PC-3 (cell line): Measurements from ENCODE around the gene NEK11. TPM values are rescaled to one million over a fixed set of nuclear protein-coding genes. Genes with fewer than 3 reads are reported as not detected.

ENCODE experiments used
- ATAC-seq: fragments of 200-7000 bp; cut with Tn5 transposase; 2 replicates; pipeline ENCODE4 v1.9.1; 2020; ENCODE audit warnings: mild to moderate bottlenecking, moderate library complexity
- BruUV-seq: library from RNA; stranded (reverse); fragments of 400-500 nt; replicated peaks from 2 replicates; lab custom pipeline; 2021; lab: Mats Ljungman, UMichigan
- CTCF ChIA-PET: fragments of 300-600 bp; sonication (Branson Sonifier 250); formaldehyde crosslinking; loops from one replicate; lab custom pipeline; 2022; ENCODE audit warnings: antibody characterized with exemption; lab: Charles Lee
- POLR2A ChIA-PET: fragments of 300-600 bp; sonication (Branson Sonifier 250); formaldehyde crosslinking; loops from one replicate; lab custom pipeline; 2022; ENCODE audit warnings: antibody characterized with exemption; ENCODE audit not compliant: unreplicated experiment; lab: Charles Lee
- DNase-seq: peaks from one replicate; pipeline ENCODE4 v3.0.0-alpha.2; 2015
- H2AFZ ChIP-seq: fragments of 300-600 bp; sonication (generic); 2 replicates; pipeline ENCODE4 v1.6.0; 2016; ENCODE audit warnings: antibody characterized with exemption, low read length
- H3F3A ChIP-seq: fragments of 300-600 bp; sonication (generic); one replicate; pipeline ENCODE4 v1.6.0; 2017; ENCODE audit warnings: antibody characterized with exemption, low read length, control low read depth, mild to moderate bottlenecking; ENCODE audit not compliant: unreplicated experiment
- H3K27ac ChIP-seq: fragments of 300-600 bp; sonication (generic); 2 replicates; pipeline ENCODE4 v1.5.1; 2016; ENCODE audit warnings: mild to moderate bottlenecking, low read length
- H3K27me3 ChIP-seq: fragments of 300-600 bp; sonication (generic); 2 replicates; pipeline ENCODE4 v1.6.1; 2016; ENCODE audit warnings: low read length, mixed read lengths
- H3K36me3 ChIP-seq: fragments of 300-600 bp; sonication (generic); 2 replicates; pipeline ENCODE4 v1.6.1; 2016; ENCODE audit warnings: low read depth, mixed run types, low read length, mixed read lengths
- H3K4me1 ChIP-seq: fragments of 300-600 bp; sonication (generic); 2 replicates; pipeline ENCODE4 v1.5.1; 2016; ENCODE audit warnings: low read length; ENCODE audit not compliant: insufficient read depth
- H3K4me2 ChIP-seq: fragments of 300-600 bp; sonication (generic); 2 replicates; pipeline ENCODE4 v1.6.0; 2016; ENCODE audit warnings: low read length
- H3K4me3 ChIP-seq: fragments of 300-600 bp; sonication (generic); 2 replicates; pipeline ENCODE4 v1.5.1; 2016; ENCODE audit warnings: mild to moderate bottlenecking, low read length, mixed read lengths
- H3K79me2 ChIP-seq: fragments of 300-600 bp; sonication (generic); 2 replicates; pipeline ENCODE4 v1.6.1; 2017; ENCODE audit warnings: low read length, mixed read lengths
- H3K9ac ChIP-seq: fragments of 300-600 bp; sonication (generic); 2 replicates; pipeline ENCODE4 v1.6.0; 2016; ENCODE audit warnings: mild to moderate bottlenecking, low read length
- H3K9me2 ChIP-seq: fragments of 300-600 bp; sonication (generic); replicated peaks from 2 replicates; pipeline ENCODE4 v1.6.1; 2016; ENCODE audit warnings: mixed run types, low read length, mixed read lengths
- H3K9me3 ChIP-seq: fragments of 300-600 bp; sonication (generic); 2 replicates; pipeline ENCODE4 v1.6.1; 2016; ENCODE audit warnings: low read length, mixed read lengths
- H4K20me1 ChIP-seq: fragments of 300-600 bp; sonication (generic); 2 replicates; pipeline ENCODE4 v1.6.1; 2016; ENCODE audit warnings: low read length, mixed read lengths
- EZH2 ChIP-seq: fragments of 300-600 bp; sonication (generic); IDR thresholded peaks from one replicate; pipeline ENCODE4 v1.6.1; 2017; ENCODE audit warnings: antibody characterized with exemption, mild to moderate bottlenecking, low read length; ENCODE audit not compliant: unreplicated experiment
- EZH2phosphoT487 ChIP-seq: fragments of 300-600 bp; sonication (generic); IDR thresholded peaks from 2 replicates; pipeline ENCODE4 v1.6.1; 2018; ENCODE audit warnings: mild to moderate bottlenecking, antibody characterized with exemption, low read length, borderline replicate concordance
- intact Hi-C: fragments of 100-400 bp; cut with micrococcal nuclease; formaldehyde crosslinking; loops from 2 replicates; pipeline ENCODE4 v1.9.0; 2023
- total RNA-seq: library from RNA; depleted of rRNA; stranded (reverse); fragments of >200 nt; gene quantifications from 2 replicates; pipeline ENCODE4 v1.2.3, GENCODE V29; 2014
- TF ChIP-seq, protein P1 (sequence below): fragments of 300-600 bp; sonication (generic); conservative IDR thresholded peaks from 2 replicates; pipeline ENCODE4 v1.5.1; 2017; ENCODE audit warnings: antibody characterized with exemption, low read depth, mild to moderate bottlenecking, low read length

NEK11 gene
- total RNA-seq, 1 experiment from 2014 or later: 3.1 TPM

DNA sequence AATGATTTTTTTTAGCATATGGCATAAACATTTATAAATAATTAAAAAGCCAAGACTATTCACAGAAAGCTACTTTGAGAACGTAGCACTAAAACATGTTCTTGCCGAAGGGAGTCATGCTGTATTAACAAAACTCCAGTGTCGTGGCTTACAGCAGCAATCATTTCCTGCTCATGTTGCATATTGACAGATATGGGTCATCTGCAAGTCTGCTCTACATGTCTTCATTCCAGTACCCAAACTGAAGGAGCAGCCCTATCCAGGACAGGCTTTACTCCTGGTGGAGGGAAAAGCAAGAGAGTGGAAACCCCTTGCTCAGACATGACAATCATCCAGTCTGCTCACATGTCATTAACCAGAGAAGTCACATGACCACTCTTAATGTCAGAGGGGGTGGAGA lies 87.6 kb downstream of the NEK11 start:
- Histone ChIP-seq H3K27ac (no peak overlapping the region), H3K36me3 (no peaks in the 10 kb centered on the region), H3F3A (no peaks in the 10 kb centered on the region), H3K79me2 (no peaks in the 10 kb centered on the region), H3K4me2 (no peak overlapping the region), H3K9me3 (no peaks in the 10 kb centered on the region), H3K9me2 (no peaks in the 10 kb centered on the region), H3K27me3 (no peaks in the 10 kb centered on the region), H4K20me1 (no peaks in the 10 kb centered on the region), H3K9ac (no peak overlapping the region), H3K4me3 (no peak overlapping the region), H3K4me1 (peaks cover 14% of the 10 kb centered on the region), H2AFZ (no peak overlapping the region)
- DNase-seq (no peak), ATAC-seq (no peak)
- BruUV-seq: no TSS peak
- POLR2A ChIA-PET: no interaction called here
- CTCF ChIA-PET: no interaction called here
- TF ChIP-seq, protein P1, sequence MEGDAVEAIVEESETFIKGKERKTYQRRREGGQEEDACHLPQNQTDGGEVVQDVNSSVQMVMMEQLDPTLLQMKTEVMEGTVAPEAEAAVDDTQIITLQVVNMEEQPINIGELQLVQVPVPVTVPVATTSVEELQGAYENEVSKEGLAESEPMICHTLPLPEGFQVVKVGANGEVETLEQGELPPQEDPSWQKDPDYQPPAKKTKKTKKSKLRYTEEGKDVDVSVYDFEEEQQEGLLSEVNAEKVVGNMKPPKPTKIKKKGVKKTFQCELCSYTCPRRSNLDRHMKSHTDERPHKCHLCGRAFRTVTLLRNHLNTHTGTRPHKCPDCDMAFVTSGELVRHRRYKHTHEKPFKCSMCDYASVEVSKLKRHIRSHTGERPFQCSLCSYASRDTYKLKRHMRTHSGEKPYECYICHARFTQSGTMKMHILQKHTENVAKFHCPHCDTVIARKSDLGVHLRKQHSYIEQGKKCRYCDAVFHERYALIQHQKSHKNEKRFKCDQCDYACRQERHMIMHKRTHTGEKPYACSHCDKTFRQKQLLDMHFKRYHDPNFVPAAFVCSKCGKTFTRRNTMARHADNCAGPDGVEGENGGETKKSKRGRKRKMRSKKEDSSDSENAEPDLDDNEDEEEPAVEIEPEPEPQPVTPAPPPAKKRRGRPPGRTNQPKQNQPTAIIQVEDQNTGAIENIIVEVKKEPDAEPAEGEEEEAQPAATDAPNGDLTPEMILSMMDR: no peak
- TF ChIP-seq EZH2: no peak
- no peak for TF ChIP-seq EZH2phosphoT487
- intact Hi-C loops: no loop called here

DNA sequence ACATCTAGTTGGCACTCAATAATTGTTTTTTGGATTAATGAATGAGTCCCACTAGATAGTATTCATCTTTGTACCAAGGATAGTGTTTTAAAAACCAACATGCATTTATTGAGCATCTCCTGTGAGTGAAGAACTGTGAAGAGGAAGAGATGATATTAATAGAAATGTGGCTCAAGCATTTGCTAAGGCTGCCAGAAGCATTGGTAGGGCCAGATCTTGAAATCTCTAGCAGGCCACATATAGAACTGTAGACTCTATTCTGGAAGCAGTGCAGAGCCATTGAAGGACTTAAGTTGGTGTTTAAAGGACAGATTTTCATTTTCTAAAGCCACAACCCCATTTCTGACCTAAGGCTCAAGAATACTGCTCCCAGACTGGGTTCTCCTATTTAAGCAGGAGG lies 99.0 kb downstream of the NEK11 start:
- intact Hi-C loops: no loop called here
- ATAC-seq: no peak
- no peak overlapping the region for H3K27ac ChIP-seq
- no peaks in the 10 kb centered on the region for H3K79me2 ChIP-seq
- H3K27me3 ChIP-seq: no peaks in the 10 kb centered on the region
- no peaks in the 10 kb centered on the region for H3K9me2 ChIP-seq
- no peaks in the 10 kb centered on the region for H3K4me1 ChIP-seq
- DNase-seq: no peak
- H2AFZ ChIP-seq: no peak overlapping the region
- H3K36me3 ChIP-seq: no peaks in the 10 kb centered on the region
- H3F3A ChIP-seq: no peaks in the 10 kb centered on the region
- CTCF ChIA-PET: no interaction called here
- H3K9ac ChIP-seq: no peak overlapping the region
- H3K4me3 ChIP-seq: no peak overlapping the region
- no peaks in the 10 kb centered on the region for H4K20me1 ChIP-seq
- no TSS peak for BruUV-seq
- TF ChIP-seq, protein P1: no peak
- no peak for TF ChIP-seq EZH2
- TF ChIP-seq EZH2phosphoT487: no peak
- H3K9me3 ChIP-seq: no peaks in the 10 kb centered on the region
- POLR2A ChIA-PET: no interaction called here
- no peak overlapping the region for H3K4me2 ChIP-seq

DNA sequence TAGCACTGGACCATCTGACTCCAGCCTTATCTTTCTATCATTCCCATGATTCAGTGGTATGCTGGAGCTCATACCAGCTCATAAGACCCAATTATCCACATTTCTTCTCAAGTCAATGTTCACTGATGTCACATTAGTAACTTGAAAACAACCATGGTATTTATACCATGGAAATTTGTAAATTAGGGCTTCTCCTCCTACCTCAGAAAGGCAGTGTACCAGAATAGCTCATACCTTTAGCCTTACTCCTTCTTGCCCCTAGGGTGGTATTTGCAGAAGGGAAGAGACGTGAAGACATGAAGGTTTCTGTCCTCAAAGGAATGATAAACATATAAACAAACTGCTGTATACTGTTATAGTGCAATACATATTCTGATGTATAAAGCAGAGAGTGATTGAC lies 114.2 kb downstream of the NEK11 start:
- no peak overlapping the region for H3K4me2 ChIP-seq
- CTCF ChIA-PET: no interaction called here
- H3K79me2 ChIP-seq: no peaks in the 10 kb centered on the region

More for the DNA sequence above, 114.2 kb downstream of the NEK11 start:
- Histone ChIP-seq H3K36me3 (no peaks in the 10 kb centered on the region), H3K4me1 (no peaks in the 10 kb centered on the region), H3K9ac (no peak overlapping the region), H3F3A (no peaks in the 10 kb centered on the region), H3K27me3 (no peaks in the 10 kb centered on the region), H3K4me3 (no peak overlapping the region), H4K20me1 (no peaks in the 10 kb centered on the region), H2AFZ (no peak overlapping the region), H3K9me2 (no peaks in the 10 kb centered on the region), H3K27ac (no peak overlapping the region), H3K9me3 (no peaks in the 10 kb centered on the region)
- POLR2A ChIA-PET: no interaction called here
- no peak for ATAC-seq
- TF ChIP-seq EZH2 (no peak), EZH2phosphoT487 (no peak)
- TF ChIP-seq, protein P1: no peak
- intact Hi-C loops: no loop called here
- BruUV-seq: no TSS peak
- DNase-seq: no peak
